HUES48 (cell line): ENCODE results near the gene C14orf132.
"Not testable (repeated sequence)": the region's sequence is repeated elsewhere in the genome, so short reads cannot be mapped to it uniquely, and the experiment has no call there.

Experiments used
- H3K27ac ChIP-seq: one replicate; pipeline ENCODE4 v1.7.0; 2013; ENCODE audit warnings: low read depth, low read length, inconsistent platforms
- H3K27me3 ChIP-seq: 2 replicates; pipeline ENCODE4 v1.6.1; 2013; ENCODE audit warnings: mild to moderate bottlenecking, low read length; ENCODE audit not compliant: control insufficient read depth, insufficient read depth
- H3K36me3 ChIP-seq: 2 replicates; pipeline ENCODE4 v1.6.1; 2013; ENCODE audit warnings: low read length; ENCODE audit not compliant: control insufficient read depth, insufficient read depth
- H3K4me1 ChIP-seq: 2 replicates; pipeline ENCODE4 v1.6.1; 2013; ENCODE audit warnings: mild to moderate bottlenecking, low read length; ENCODE audit not compliant: control insufficient read depth, insufficient read depth
- H3K4me3 ChIP-seq: 2 replicates; pipeline ENCODE4 v1.5.1; 2013; ENCODE audit warnings: mild to moderate bottlenecking, low read depth, low read length
- H3K9ac ChIP-seq: 2 replicates; pipeline ENCODE4 v1.6.1; 2013; ENCODE audit warnings: mild to moderate bottlenecking, low read depth, low read length, moderate library complexity
- H3K9me3 ChIP-seq: 2 replicates; pipeline ENCODE4 v1.6.1; 2013; ENCODE audit warnings: low read length; ENCODE audit not compliant: control insufficient read depth, insufficient read depth

The C14orf132 gene

GRCh38 chr14:96073260-96074039 lies 34.3 kb downstream of the C14orf132 start:
- H3K36me3 ChIP-seq, H3K4me3 ChIP-seq, H3K27ac ChIP-seq, H3K9me3 ChIP-seq, H3K9ac ChIP-seq, H3K4me1 ChIP-seq, H3K27me3 ChIP-seq: not testable (repeated sequence)

GRCh38 chr14:96077983-96078624 lies 38.9 kb downstream of the C14orf132 start:
- Histone ChIP-seq H3K36me3 (no peaks in the 10 kb centered on the region), H3K4me1 (no peaks in the 10 kb centered on the region), H3K9ac (no peak overlapping the region), H3K4me3 (no peak overlapping the region), H3K27ac (no peak overlapping the region), H3K9me3 (no peaks in the 10 kb centered on the region), H3K27me3 (no peaks in the 10 kb centered on the region)

GRCh38 chr14:96078625-96079016 lies 39.5 kb downstream of the C14orf132 start:
- Histone ChIP-seq H3K9ac (no peak overlapping the region), H3K36me3 (no peaks in the 10 kb centered on the region), H3K4me3 (no peak overlapping the region), H3K9me3 (no peaks in the 10 kb centered on the region), H3K4me1 (no peaks in the 10 kb centered on the region), H3K27ac (no peak overlapping the region), H3K27me3 (no peaks in the 10 kb centered on the region)

- no peak overlapping the region for H3K27ac ChIP-seq
- no peaks in the 10 kb centered on the region for H3K9me3 ChIP-seq
- H3K9ac ChIP-seq: no peak overlapping the region
- no peaks in the 10 kb centered on the region for H3K4me1 ChIP-seq
- no peak overlapping the region for H3K4me3 ChIP-seq
- H3K27me3 ChIP-seq: no peaks in the 10 kb centered on the region
- no peaks in the 10 kb centered on the region for H3K36me3 ChIP-seq
These were observed 39.9 kb downstream of the C14orf132 start for GRCh38 chr14:96079066-96079465.

- H3K9ac ChIP-seq: no peak overlapping the region
- no peak overlapping the region for H3K27ac ChIP-seq
- no peaks in the 10 kb centered on the region for H3K4me1 ChIP-seq
- H3K4me3 ChIP-seq: no peak overlapping the region
- no peaks in the 10 kb centered on the region for H3K9me3 ChIP-seq
- H3K36me3 ChIP-seq: no peaks in the 10 kb centered on the region
- no peaks in the 10 kb centered on the region for H3K27me3 ChIP-seq
These were observed 41.4 kb downstream of the C14orf132 start for GRCh38 chr14:96080571-96080970.

GRCh38 chr14:96081224-96081623 lies 42.1 kb downstream of the C14orf132 start:
- Histone ChIP-seq H3K4me1 (no peaks in the 10 kb centered on the region), H3K9me3 (no peaks in the 10 kb centered on the region), H3K4me3 (no peak overlapping the region), H3K36me3 (no peaks in the 10 kb centered on the region), H3K9ac (no peak overlapping the region), H3K27ac (no peak overlapping the region), H3K27me3 (no peaks in the 10 kb centered on the region)

- H3K9ac ChIP-seq: no peak overlapping the region
- no peaks in the 10 kb centered on the region for H3K36me3 ChIP-seq
- no peaks in the 10 kb centered on the region for H3K27me3 ChIP-seq
- H3K9me3 ChIP-seq: no peaks in the 10 kb centered on the region
- H3K27ac ChIP-seq: no peak overlapping the region
- H3K4me1 ChIP-seq: no peaks in the 10 kb centered on the region
- H3K4me3 ChIP-seq: no peak overlapping the region
These were observed 42.7 kb downstream of the C14orf132 start for GRCh38 chr14:96081767-96082400.

DNA sequence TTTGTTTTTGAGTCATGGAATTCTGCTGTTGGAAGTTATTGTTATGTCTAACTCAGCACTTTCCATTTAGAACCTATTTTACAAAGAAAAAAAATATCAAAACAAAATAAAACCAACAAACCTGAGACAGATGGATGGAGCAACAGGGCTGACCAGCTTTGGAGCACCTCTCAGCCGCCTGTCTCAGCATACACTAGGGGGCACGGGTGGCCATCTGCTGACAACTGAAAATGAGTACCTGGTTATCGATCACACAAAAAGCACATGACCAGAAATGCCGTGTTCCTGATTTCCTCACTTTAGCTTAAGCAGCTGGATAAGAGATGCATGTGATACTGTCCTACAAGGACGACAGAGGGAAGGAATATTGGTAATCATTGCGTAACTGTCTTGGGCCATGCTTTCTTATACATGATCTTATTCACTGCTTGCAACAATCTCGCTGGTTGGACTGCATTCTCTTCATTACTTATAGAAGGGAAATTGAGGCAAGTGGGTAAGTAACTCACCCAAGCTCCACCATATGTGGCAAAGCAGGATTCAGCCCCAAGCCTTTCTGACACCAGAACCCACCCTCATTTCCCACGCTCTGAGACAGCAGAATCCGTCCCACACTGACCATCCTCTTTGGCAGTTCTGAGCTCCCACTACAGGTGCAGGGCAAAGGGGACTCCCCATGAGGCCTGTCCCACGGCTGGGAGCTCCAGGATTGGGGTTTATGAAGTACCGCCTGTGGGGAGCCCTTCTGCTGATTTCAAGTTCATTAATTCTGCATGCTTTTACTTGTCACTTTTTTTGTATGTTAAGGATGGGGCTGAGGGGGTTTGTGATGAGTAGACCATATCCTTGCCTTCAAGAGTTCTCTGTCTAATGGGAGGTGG lies 43.5 kb downstream of the C14orf132 start:
- Histone ChIP-seq H3K27me3 (no peaks in the 10 kb centered on the region), H3K9me3 (no peaks in the 10 kb centered on the region), H3K36me3 (0 out of 2 replicates have a peak, but pooled peaks cover 3% of the 10 kb centered on the region), H3K9ac (no peak overlapping the region), H3K4me3 (no peak overlapping the region), H3K4me1 (no peaks in the 10 kb centered on the region), H3K27ac (no peak overlapping the region)

DNA sequence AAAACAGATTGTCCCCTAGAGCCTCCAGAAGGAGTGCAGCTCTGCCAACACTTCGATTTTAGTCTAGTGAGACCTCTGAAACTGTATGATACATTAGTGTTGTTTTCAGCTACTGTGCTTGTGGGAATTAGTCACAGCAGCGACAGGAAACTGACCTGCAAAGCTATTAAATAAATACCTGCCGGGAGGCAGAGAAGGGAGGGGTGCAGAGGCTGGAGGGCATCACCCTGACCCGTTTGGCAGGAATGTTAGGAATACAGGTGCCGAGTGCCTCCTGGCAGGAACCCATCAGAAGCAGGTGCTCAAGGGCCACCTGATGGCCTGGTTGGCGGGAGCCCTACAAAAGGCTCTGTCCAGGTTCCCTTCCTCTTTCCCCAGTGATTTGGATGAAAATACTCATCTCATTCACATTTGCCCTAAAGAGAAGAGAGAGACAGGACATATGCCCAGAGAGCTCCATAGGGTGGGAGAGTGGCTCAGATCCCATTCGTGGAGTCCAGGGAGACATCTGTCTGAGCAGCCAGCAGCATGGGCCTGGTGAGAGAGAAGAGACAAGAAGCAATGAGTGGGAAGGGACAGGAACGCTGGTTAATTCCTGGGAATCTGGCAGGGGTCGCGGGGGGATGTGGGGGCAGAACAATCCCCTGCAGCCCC lies 44.6 kb downstream of the C14orf132 start:
- 0 out of 2 replicates have a peak, but pooled peaks cover 3% of the 10 kb centered on the region for H3K36me3 ChIP-seq

DNA sequence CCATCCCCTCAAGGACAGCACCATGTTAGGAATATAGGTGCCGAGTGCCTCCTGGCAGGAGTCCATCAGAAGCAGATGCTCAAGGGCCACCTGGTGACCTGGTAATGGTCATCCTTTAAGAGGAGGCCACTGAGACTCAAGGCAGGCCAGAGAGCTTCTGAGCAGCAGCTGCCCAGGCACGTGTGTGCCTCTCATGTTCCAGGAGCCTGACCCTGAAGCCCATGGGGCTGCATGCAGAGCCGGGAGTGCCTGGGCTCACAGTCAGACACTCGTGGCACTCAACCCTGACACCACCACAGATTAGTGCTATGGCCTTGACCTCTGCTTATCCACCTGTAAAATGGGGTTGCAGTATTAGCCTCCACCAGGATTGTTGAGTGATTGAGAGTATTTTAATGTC lies 45.6 kb downstream of the C14orf132 start:
- H3K36me3 ChIP-seq: 0 out of 2 replicates have a peak, but pooled peaks cover 3% of the 10 kb centered on the region

More for the DNA sequence above, 44.6 kb downstream of the C14orf132 start:
- Histone ChIP-seq H3K4me1 (no peaks in the 10 kb centered on the region), H3K27ac (no peak overlapping the region), H3K9ac (no peak overlapping the region), H3K9me3 (no peaks in the 10 kb centered on the region), H3K4me3 (no peak overlapping the region), H3K27me3 (no peaks in the 10 kb centered on the region)

More for the DNA sequence above, 45.6 kb downstream of the C14orf132 start:
- Histone ChIP-seq H3K9ac (no peak overlapping the region), H3K4me3 (no peak overlapping the region), H3K27me3 (no peaks in the 10 kb centered on the region), H3K27ac (no peak overlapping the region), H3K4me1 (no peaks in the 10 kb centered on the region), H3K9me3 (no peaks in the 10 kb centered on the region)
